Measurements from ENCODE around the gene AGBL1.

GRCh38 chr15:86611417-86612040 lies 531.9 kb downstream of the AGBL1 start:
- no peak for TF ChIP-seq ZNF623 (tag by site-specific recombination; IDR thresholded peaks at IDR 0.05)
- TF ChIP-seq, protein P1, sequence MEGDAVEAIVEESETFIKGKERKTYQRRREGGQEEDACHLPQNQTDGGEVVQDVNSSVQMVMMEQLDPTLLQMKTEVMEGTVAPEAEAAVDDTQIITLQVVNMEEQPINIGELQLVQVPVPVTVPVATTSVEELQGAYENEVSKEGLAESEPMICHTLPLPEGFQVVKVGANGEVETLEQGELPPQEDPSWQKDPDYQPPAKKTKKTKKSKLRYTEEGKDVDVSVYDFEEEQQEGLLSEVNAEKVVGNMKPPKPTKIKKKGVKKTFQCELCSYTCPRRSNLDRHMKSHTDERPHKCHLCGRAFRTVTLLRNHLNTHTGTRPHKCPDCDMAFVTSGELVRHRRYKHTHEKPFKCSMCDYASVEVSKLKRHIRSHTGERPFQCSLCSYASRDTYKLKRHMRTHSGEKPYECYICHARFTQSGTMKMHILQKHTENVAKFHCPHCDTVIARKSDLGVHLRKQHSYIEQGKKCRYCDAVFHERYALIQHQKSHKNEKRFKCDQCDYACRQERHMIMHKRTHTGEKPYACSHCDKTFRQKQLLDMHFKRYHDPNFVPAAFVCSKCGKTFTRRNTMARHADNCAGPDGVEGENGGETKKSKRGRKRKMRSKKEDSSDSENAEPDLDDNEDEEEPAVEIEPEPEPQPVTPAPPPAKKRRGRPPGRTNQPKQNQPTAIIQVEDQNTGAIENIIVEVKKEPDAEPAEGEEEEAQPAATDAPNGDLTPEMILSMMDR (tag by site-specific recombination; IDR thresholded peaks at IDR 0.05): no peak
- TF ChIP-seq KLF16 (tag by site-specific recombination; IDR thresholded peaks at IDR 0.05): no peak
- no peak for TF ChIP-seq BCL11A (tag by site-specific recombination; IDR thresholded peaks at IDR 0.05; ENCODE audit: low read depth)
- TF ChIP-seq, protein P2, sequence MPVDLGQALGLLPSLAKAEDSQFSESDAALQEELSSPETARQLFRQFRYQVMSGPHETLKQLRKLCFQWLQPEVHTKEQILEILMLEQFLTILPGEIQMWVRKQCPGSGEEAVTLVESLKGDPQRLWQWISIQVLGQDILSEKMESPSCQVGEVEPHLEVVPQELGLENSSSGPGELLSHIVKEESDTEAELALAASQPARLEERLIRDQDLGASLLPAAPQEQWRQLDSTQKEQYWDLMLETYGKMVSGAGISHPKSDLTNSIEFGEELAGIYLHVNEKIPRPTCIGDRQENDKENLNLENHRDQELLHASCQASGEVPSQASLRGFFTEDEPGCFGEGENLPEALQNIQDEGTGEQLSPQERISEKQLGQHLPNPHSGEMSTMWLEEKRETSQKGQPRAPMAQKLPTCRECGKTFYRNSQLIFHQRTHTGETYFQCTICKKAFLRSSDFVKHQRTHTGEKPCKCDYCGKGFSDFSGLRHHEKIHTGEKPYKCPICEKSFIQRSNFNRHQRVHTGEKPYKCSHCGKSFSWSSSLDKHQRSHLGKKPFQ (tag by site-specific recombination; IDR thresholded peaks at IDR 0.05): no peak
- no peak for TF ChIP-seq MEIS1 (CRISPR knock-in tag; IDR thresholded peaks at IDR 0.05; ENCODE audit: borderline replicate concordance)
- no peak for TF ChIP-seq ZBTB21 (tag by site-specific recombination; IDR thresholded peaks at IDR 0.05)
- no peak for TF ChIP-seq ZNF24 (tag by site-specific recombination; IDR thresholded peaks at IDR 0.05)
- TF ChIP-seq GLI4 (tag by site-specific recombination; IDR thresholded peaks at IDR 0.05): no peak
- no peak for TF ChIP-seq ZFHX2 (tag by site-specific recombination; conservative IDR thresholded peaks at IDR 0.05)
- no peak for TF ChIP-seq PBX3 (CRISPR knock-in tag; IDR thresholded peaks at IDR 0.05)
- no peak for TF ChIP-seq REST (tag by site-specific recombination; IDR thresholded peaks at IDR 0.05)
